GM23248 (cell line): ENCODE measurements around the gene TRDN. TPM values are rescaled to one million over a fixed set of nuclear protein-coding genes. Genes with fewer than 3 reads are reported as not detected.

ENCODE experiments used
- DNase-seq: peaks from one replicate; pipeline ENCODE4 v3.0.0-alpha.2; 2015
- H2AFZ ChIP-seq: fragments of 200-600 bp; sonication (generic); 2 replicates; pipeline ENCODE4 v1.6.1; 2016; ENCODE audit warnings: antibody characterized with exemption
- H3F3A ChIP-seq: fragments of 200-600 bp; sonication (generic); 2 replicates; pipeline ENCODE4 v1.6.1; 2016; ENCODE audit warnings: mild to moderate bottlenecking, antibody characterized with exemption, mixed run types; ENCODE audit not compliant: insufficient read depth
- H3K27ac ChIP-seq: fragments of 200-600 bp; sonication (generic); 2 replicates; pipeline ENCODE4 v1.5.1; 2016; ENCODE audit warnings: mild to moderate bottlenecking
- H3K27me3 ChIP-seq: fragments of 200-600 bp; sonication (generic); replicated peaks from 2 replicates; pipeline ENCODE4 v1.6.1; 2016; ENCODE audit warnings: mild to moderate bottlenecking; ENCODE audit not compliant: insufficient read depth
- H3K36me3 ChIP-seq: fragments of 200-600 bp; sonication (generic); 2 replicates; pipeline ENCODE4 v1.6.1; 2016; ENCODE audit warnings: low read depth, mild to moderate bottlenecking
- H3K4me1 ChIP-seq: fragments of 200-600 bp; sonication (generic); 2 replicates; pipeline ENCODE4 v1.6.1; 2016; ENCODE audit warnings: mild to moderate bottlenecking; ENCODE audit not compliant: insufficient read depth
- H3K4me2 ChIP-seq: fragments of 200-600 bp; sonication (generic); one replicate; pipeline ENCODE4 v1.6.1; 2016; ENCODE audit warnings: mild to moderate bottlenecking; ENCODE audit not compliant: unreplicated experiment
- H3K4me3 ChIP-seq: fragments of 200-600 bp; sonication (generic); 2 replicates; pipeline ENCODE4 v1.5.1; 2016; ENCODE audit warnings: mild to moderate bottlenecking
- H3K79me2 ChIP-seq: fragments of 200-600 bp; sonication (generic); 2 replicates; pipeline ENCODE4 v1.6.1; 2016; ENCODE audit warnings: mild to moderate bottlenecking; ENCODE audit not compliant: insufficient read depth
- H3K9ac ChIP-seq: fragments of 200-600 bp; sonication (generic); 2 replicates; pipeline ENCODE4 v1.6.1; 2016; ENCODE audit warnings: mild to moderate bottlenecking
- H3K9me2 ChIP-seq: fragments of 200-600 bp; sonication (generic); 2 replicates; pipeline ENCODE4 v1.6.1; 2016; ENCODE audit warnings: mixed run types, mild to moderate bottlenecking, moderate library complexity; ENCODE audit not compliant: insufficient read depth
- H3K9me3 ChIP-seq: fragments of 200-600 bp; sonication (generic); one replicate; pipeline ENCODE4 v1.6.1; 2017; ENCODE audit warnings: low read depth
- H4K20me1 ChIP-seq: fragments of 200-600 bp; sonication (generic); 2 replicates; pipeline ENCODE4 v1.6.0; 2016; ENCODE audit not compliant: insufficient read depth
- EZH2 ChIP-seq: fragments of 200-600 bp; sonication (generic); IDR thresholded peaks from 2 replicates; pipeline ENCODE4 v1.6.1; 2018; ENCODE audit warnings: antibody characterized with exemption, mild to moderate bottlenecking; ENCODE audit not compliant: insufficient read depth, poor library complexity, severe bottlenecking
- EZH2phosphoT487 ChIP-seq: fragments of 200-600 bp; sonication (generic); IDR thresholded peaks from 2 replicates; pipeline ENCODE4 v1.6.1; 2018; ENCODE audit warnings: antibody characterized with exemption, moderate library complexity, mild to moderate bottlenecking, low read depth; ENCODE audit not compliant: insufficient read depth
- WGBS, 2 experiments: methylation state at CpG; one replicate each; pipeline ENCODE4 v1.1.6; 2015 to 2017; ENCODE audit warnings: low lambda C conversion rate in 2 of 2, low coverage in 1 of 2; ENCODE audit errors: missing lambda C conversion rate in 2 of 2; 5-methylcytosine and 5-hydroxymethylcytosine counted together
- in situ Hi-C: fragments of 300-500 bp; cut with MboI; formaldehyde crosslinking; loops from 2 replicates; pipeline ENCODE4 v1.15.0; 2020
- polyA plus RNA-seq: library from polyadenylated mRNA; unstranded; fragments of >200 nt; fragmentation: Nextera tagmentation; extraction: Ambion mirVana; gene quantifications from 2 replicates; pipeline ENCODE4 v1.2.1, GENCODE V29; 2016
- total RNA-seq: library from RNA; depleted of rRNA; stranded (reverse); fragments of >200 nt; shearing (Covaris generic); gene quantifications from 2 replicates; pipeline ENCODE4 v1.2.3, GENCODE V29; 2014

The TRDN gene
- total and polyA plus RNA-seq, 2 experiments from 2014 or later = not detected

DNA sequence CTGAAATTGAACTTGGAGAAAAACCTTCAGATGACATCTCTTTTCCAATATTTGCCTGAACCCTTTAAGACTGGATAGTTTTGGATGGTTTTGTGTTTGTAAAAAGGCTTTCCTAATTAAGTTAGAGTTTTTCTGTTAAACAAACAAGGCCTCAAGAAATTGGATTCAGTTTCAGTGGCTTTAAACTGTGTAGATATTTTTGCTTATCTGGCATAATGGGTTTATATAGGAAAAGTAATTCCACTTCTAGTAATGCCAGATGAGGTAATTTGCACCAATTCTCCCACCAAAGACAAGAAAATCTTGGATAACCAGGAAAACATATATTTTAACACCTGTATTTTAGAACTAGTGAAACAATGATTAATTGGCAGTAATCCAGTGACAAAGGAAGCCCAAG, 12.0 kb upstream of the TRDN start:
- Histone ChIP-seq H3K79me2 (no peaks in the 10 kb centered on the region), H3K4me2 (no peak overlapping the region), H2AFZ (no peak overlapping the region), H3K4me3 (no peak overlapping the region), H3K27ac (no peak overlapping the region), H3K9ac (no peak overlapping the region), H3K36me3 (no peaks in the 10 kb centered on the region), H4K20me1 (no peaks in the 10 kb centered on the region), H3K27me3 (no peaks in the 10 kb centered on the region), H3K9me3 (no peaks in the 10 kb centered on the region), H3F3A (no peaks in the 10 kb centered on the region), H3K9me2 (no peaks in the 10 kb centered on the region), H3K4me1 (no peaks in the 10 kb centered on the region)
- DNase-seq = no peak
- in situ Hi-C loops = no loop called here
- TF ChIP-seq EZH2phosphoT487 (no peak), EZH2 (no peak)

DNA sequence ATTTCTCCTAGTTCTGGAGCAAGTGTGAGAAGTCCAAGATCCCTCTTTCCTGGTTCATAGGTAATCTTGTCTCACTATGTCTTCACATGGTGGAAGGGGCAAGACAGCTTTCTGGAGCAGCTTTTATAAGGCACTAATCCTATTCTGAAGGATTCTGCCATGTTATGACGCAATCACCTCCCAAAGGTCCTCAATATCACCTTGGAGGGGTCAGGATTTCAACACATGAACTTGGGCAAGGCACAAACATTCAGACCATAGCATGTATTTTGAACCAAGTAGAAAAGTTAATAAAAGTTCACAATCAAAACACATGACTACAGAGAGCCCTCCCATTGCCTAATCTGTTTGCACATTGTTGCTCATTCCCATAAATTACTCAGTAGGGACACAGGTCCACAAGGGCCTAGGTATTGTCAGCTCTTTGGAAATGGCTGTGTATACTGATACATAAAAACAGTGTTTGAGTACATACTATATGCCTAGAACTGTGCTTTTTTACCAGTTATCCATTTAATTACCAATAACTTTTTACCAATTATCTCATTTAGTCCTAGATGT, 11.3 kb upstream of the TRDN start:
- 42 to 46% methylated on average over 1 of the region's 1 CpG for WGBS, 2 experiments
- no peaks in the 10 kb centered on the region for H3F3A ChIP-seq
- H3K4me1 ChIP-seq = no peaks in the 10 kb centered on the region
- in situ Hi-C loops = no loop called here
- DNase-seq = no peak
- TF ChIP-seq EZH2phosphoT487 (no peak), EZH2 (no peak)
- no peak overlapping the region for H3K4me2 ChIP-seq
- no peak overlapping the region for H3K9ac ChIP-seq
- H3K9me2 ChIP-seq = no peaks in the 10 kb centered on the region
- no peaks in the 10 kb centered on the region for H3K9me3 ChIP-seq
- H3K79me2 ChIP-seq = no peaks in the 10 kb centered on the region
- no peak overlapping the region for H3K4me3 ChIP-seq
- H2AFZ ChIP-seq = no peak overlapping the region
- H3K27me3 ChIP-seq = no peaks in the 10 kb centered on the region
- H3K36me3 ChIP-seq = no peaks in the 10 kb centered on the region
- H3K27ac ChIP-seq = no peak overlapping the region
- no peaks in the 10 kb centered on the region for H4K20me1 ChIP-seq

DNA sequence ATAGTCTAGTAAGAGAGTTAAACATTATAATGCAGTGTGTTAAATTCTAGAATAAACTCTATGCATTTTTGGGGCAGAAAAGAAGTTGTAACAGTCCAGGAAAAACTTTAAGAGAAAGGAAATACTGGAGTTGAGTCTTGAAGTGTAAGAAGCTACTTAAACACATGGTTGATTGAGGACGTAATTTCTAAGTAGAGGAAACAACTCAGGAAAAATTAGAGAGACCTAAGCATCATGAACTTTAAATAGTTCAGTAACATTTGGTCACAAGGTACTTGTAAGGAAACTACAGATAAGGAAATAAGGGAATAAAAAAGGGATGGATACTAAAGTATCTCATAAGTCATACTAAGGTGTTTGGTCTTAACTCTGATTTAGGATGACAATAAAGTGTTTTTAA, 4.7 kb upstream of the TRDN start:
- H3K4me1 ChIP-seq = no peaks in the 10 kb centered on the region
- TF ChIP-seq EZH2 (no peak), EZH2phosphoT487 (no peak)
- 38 to 62% methylated on average over 1 of the region's 1 CpG for WGBS, 2 experiments
- H3K27me3 ChIP-seq = no peaks in the 10 kb centered on the region
- H3K36me3 ChIP-seq = no peaks in the 10 kb centered on the region
- H3K4me2 ChIP-seq = no peak overlapping the region
- no peaks in the 10 kb centered on the region for H4K20me1 ChIP-seq
- H3K9ac ChIP-seq = no peak overlapping the region
- no peak overlapping the region for H2AFZ ChIP-seq
- no peak overlapping the region for H3K4me3 ChIP-seq
- no peak for DNase-seq
- no peak overlapping the region for H3K27ac ChIP-seq
- in situ Hi-C loops = no loop called here
- no peaks in the 10 kb centered on the region for H3K9me3 ChIP-seq
- no peaks in the 10 kb centered on the region for H3K9me2 ChIP-seq
- H3F3A ChIP-seq = no peaks in the 10 kb centered on the region
- H3K79me2 ChIP-seq = no peaks in the 10 kb centered on the region

DNA sequence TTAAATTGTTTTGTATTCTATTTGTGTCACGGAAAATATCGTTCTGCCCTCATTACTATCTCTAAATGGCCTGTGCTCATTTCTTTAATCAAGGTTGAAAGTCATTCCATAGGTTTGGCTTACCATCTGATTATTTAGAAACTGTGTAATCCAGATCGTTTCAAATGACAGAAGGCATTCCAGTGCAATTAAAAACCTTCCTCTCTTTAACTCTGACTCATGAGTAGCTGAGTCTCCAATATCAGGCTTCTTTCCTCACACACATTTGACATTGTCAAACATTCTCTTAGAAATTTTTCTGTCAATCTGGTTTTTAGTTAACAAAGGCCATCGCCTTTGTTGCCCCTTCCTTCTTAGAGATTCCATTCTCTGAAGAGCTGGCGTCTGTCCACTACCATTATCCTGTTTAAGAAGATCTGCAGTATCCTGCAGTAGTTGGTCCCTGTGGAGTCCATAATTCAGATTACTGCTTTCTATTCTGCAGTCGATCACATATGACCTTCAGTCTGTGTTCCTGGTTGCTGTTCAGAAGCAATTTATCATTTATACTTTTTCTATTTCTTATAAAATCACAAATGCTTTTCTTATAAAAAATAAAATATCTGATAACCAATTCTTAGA, 3.9 kb upstream of the TRDN start:
- H3K36me3 ChIP-seq = no peaks in the 10 kb centered on the region
- H3K9me3 ChIP-seq = no peaks in the 10 kb centered on the region
- no peak overlapping the region for H2AFZ ChIP-seq
- no peaks in the 10 kb centered on the region for H3K4me1 ChIP-seq
- no peaks in the 10 kb centered on the region for H4K20me1 ChIP-seq
- 44 to 52% methylated on average over 6 of the region's 6 CpGs for WGBS, 2 experiments
- DNase-seq = no peak
- in situ Hi-C loops = no loop called here
- no peak overlapping the region for H3K4me3 ChIP-seq
- no peak overlapping the region for H3K4me2 ChIP-seq
- no peaks in the 10 kb centered on the region for H3K9me2 ChIP-seq
- no peak for TF ChIP-seq EZH2
- no peak for TF ChIP-seq EZH2phosphoT487
- no peaks in the 10 kb centered on the region for H3K79me2 ChIP-seq
- H3K27me3 ChIP-seq = no peaks in the 10 kb centered on the region
- H3F3A ChIP-seq = no peaks in the 10 kb centered on the region
- H3K27ac ChIP-seq = no peak overlapping the region
- no peak overlapping the region for H3K9ac ChIP-seq

DNA sequence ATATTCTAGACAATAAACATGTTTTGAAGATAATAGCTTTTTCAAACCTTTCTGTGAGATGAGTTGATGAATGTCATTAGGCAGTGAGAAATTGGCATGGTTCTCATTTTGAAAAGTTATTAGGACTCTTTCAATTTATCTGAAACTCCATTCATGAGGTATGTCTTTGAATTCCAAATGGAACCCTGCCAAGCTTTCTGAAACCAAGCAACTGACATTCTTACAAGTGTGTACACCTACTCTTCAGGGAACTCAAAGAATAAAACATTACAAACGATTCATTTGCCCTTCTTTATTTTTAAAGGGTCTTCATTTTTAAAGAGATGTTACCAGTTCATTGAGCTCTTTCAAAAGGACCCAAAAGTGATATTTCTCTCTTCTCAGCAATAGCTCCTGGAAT, 2.1 kb upstream of the TRDN start:
- Histone ChIP-seq H3K79me2 (no peaks in the 10 kb centered on the region), H3K9me2 (no peaks in the 10 kb centered on the region), H3K27me3 (no peaks in the 10 kb centered on the region), H4K20me1 (no peaks in the 10 kb centered on the region), H3K9ac (no peak overlapping the region), H3K27ac (no peak overlapping the region), H3F3A (no peaks in the 10 kb centered on the region), H3K36me3 (no peaks in the 10 kb centered on the region), H2AFZ (no peak overlapping the region), H3K4me1 (no peaks in the 10 kb centered on the region), H3K4me2 (no peak overlapping the region), H3K4me3 (no peak overlapping the region), H3K9me3 (no peaks in the 10 kb centered on the region)
- TF ChIP-seq EZH2phosphoT487 (no peak), EZH2 (no peak)
- no peak for DNase-seq
- in situ Hi-C loops = no loop called here
- WGBS, 2 experiments = 17 to 26% methylated on average over 1 of the region's 1 CpG
